Skin epidermis (tissue), 12 donors: ENCODE data around the gene NPSR1.
"Not testable (repeated sequence)": the region's sequence is repeated elsewhere in the genome, so short reads cannot be mapped to it uniquely, and the experiment has no call there.

ENCODE experiments used
- H3K27ac ChIP-seq, 21 experiments: fragments of 200-600 bp; sonication (generic) in 11 of 21; one replicate each; pipeline ENCODE4 v1.5.0; 2020; ENCODE audit warnings: mild to moderate bottlenecking in 3 of 21, inconsistent platforms in 2 of 21, moderate library complexity in 2 of 21
- H3K4me3 ChIP-seq, 7 experiments: fragments of 200-600 bp; sonication (generic) in 2 of 7; one replicate each; pipeline ENCODE4 v1.5.0; 2020; ENCODE audit warnings: inconsistent platforms in 2 of 7, mild to moderate bottlenecking in 2 of 7, moderate library complexity in 1 of 7

NPSR1 gene

DNA sequence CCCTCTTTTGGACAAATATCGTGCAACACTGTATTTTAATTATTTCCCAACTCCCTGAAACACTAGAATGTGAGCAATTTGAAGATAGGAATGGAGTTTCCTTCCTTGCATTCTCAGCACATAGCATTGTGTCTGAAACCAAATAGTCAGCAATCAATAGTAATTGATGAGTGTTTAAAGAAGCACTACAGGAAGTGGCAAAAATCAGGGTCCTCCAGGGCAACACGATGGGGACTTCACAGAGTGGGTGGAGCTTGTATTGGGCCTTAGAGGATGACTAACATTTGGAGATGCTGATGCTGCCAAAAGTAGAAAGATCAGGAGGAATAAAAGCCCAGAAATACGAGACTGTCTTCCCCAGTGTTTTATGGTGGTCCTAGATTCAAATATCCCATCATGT, 94.9 kb downstream of the NPSR1 start:
- H3K4me3 ChIP-seq: no peak overlapping the region
- no peak overlapping the region for H3K27ac ChIP-seq

- no peak overlapping the region for H3K27ac ChIP-seq
- H3K4me3 ChIP-seq: no peak overlapping the region
Observed at GRCh38 chr7:34755008-34755407, 97.0 kb downstream of the NPSR1 start.

DNA sequence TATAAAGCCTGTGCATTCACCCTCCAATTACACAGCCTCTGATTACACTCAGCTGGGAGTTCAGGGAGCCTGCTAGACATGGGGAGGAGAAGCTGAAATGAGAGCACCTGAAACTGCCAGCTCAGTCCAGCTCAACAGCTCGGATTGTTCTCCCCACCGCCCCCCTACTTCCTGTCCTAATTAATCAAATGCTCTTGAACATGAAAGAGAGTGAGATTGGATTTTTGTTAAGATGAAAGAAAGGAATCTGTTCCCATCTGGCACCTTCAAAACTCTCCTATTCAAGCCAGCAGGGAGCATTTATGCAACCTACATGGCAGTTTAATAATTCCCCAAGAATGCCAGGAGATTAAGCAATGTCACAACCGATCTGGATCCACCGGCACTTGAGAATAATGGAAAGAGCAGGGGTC, 98.0 kb downstream of the NPSR1 start:
- H3K27ac ChIP-seq: no peak overlapping the region
- no peak overlapping the region for H3K4me3 ChIP-seq

DNA sequence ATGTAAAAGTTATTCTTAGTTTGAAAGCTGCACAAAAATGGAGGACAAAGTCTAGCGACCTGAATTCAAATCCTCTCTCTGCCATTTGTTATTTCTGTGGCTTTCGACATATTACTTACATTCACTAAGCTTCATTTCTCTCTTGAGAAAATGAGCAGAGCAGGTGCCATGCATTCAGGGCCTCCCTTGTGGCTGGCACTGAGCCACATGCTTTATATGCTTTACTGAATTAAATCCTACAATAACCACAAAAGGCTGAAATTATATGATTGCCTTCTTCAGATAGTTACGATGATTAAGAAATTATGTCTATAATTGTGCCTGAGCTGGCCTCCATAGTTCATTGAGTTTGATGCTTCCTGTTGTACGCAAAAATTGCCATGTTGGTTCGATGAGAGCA, 98.7 kb downstream of the NPSR1 start:
- Histone ChIP-seq H3K27ac (no peak overlapping the region), H3K4me3 (no peak overlapping the region)

- H3K27ac ChIP-seq: no peak overlapping the region
Observed at GRCh38 chr7:34757570-34758110, 99.6 kb downstream of the NPSR1 start.

DNA sequence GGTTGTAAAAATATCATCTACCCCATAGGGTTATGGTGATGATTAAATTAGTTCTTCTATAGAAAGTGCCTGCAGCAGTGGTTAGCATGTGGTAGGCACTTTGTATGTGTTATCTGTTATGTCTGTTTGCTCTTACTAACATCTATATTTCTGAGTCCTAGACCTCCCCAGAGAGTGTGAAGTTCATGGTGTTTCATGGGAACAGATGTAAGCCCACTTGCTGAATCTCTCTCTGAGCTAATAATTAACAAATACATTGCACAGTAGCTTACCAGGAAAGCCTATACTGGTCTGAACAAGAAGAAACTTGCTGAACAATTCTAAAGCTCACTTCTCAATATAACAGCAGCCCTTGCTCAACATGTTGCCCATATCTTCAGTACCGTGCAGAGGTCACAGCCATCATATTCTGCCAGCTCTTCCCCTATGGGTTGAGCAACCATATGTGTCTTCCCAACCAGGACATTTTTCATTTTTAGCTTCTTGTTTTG, 100.1 kb downstream of the NPSR1 start:
- Histone ChIP-seq H3K27ac (no peak overlapping the region), H3K4me3 (no peak overlapping the region)

More at GRCh38 chr7:34757570-34758110, 99.6 kb downstream of the NPSR1 start:
- no peak overlapping the region for H3K4me3 ChIP-seq

DNA sequence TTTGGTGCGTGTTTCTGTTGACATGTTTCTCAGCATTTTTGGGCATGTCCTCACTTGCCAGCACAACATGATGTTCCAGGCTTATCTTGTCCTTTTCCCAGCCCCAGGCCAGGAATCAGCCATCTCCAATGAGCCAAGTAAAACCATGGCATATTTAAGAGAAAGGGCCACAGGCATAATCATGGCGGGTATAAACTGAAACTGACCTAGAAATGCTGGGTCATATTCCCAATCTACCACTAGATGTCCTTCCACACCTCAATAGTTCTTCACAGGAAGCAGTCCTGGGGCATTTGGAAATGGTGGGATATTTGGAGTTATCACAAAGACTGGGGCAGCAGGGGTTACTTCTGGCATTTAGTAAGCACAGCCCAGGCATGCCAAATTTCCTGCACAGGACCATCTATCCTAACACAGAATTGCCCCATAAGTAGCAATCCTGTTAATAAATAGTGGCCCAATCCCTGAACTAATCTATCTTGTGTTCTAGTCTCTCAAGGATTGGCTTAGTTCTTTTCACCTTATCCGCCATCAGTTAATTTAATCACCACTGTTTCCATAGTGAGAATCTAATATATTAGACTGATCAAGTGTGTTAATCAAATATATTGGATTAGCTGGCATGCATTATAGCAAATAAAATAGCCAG, 101.6 kb downstream of the NPSR1 start:
- Histone ChIP-seq H3K27ac (no peak overlapping the region), H3K4me3 (no peak overlapping the region)

DNA sequence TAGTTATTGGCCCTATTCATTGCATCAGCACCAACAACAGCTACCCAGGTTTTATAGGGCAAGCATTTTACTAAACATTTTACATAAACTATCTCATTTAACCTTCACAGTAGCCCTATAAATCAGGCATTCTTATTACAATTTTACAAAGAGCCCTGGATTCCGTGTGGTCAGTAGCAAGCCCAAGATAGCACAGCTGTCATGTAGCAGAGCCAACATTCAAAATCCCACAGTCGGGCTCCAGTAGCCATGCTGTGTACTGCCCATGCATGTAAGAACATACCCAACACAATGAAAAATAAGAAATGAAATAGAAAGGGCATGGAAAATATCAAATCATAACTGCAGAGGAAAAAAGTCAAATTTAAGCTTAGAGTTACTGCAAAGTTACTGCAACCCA, 102.3 kb downstream of the NPSR1 start:
- Histone ChIP-seq H3K27ac (no peak overlapping the region), H3K4me3 (no peak overlapping the region)

DNA sequence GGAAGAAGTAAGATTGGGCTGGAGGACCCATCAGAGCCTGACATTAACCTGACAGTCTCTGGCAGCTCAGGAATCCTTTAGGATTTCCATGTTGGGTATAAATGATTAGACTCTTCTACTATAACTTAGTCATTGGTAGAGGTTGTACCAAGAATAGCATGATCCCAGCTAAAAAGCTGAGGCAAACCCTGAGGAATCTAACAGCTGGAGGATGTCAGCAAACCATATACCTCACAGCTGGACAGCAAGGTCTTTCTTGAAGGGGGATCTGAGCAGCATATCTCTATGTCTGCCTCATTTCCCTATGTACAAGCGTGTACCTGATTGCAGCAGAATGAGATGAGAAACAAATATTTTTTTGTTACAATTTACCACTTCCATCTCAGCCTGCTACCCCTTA, 103.2 kb downstream of the NPSR1 start:
- H3K4me3 ChIP-seq: no peak overlapping the region
- no peak overlapping the region for H3K27ac ChIP-seq

DNA sequence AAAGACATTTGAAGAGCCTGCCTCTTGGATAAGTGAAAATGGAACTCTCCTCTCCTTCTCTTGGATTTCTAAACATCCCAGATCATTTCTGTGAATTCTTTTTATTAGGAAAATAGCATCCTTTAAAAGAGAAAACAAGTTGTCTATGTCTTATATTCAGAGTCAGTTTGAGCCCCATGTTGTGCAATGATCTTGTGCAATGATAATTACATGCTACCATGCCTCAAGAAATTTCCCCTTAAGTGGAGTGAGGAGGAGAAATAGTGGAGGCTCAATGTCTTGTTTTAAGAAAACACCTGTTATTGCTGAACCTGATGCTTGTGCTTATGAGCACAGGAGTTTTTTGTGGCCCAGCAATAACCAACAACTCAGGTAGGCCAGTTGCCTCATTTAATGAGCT, 103.6 kb downstream of the NPSR1 start:
- Histone ChIP-seq H3K27ac (no peak overlapping the region), H3K4me3 (no peak overlapping the region)

DNA sequence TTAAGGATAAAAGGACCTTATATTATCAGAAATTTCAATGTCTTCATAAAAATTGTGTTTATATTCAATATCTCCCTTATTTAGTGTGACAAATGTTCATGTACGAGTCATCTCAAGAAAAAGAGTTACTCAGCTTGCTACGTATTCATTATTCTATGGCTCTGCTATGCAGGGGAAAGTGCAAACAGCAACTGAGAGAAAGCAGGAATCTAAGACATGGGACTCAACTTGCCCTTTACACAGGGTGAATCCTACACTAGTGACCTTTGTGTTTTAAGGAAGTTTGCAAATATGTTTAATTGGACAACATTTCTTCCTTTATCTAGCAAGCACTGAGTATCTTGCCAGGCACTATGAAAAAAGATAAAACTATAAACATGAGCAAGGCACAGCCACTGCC, 104.7 kb downstream of the NPSR1 start:
- Histone ChIP-seq H3K4me3 (no peak overlapping the region), H3K27ac (no peak overlapping the region)

- Histone ChIP-seq H3K4me3 (no peak overlapping the region), H3K27ac (no peak overlapping the region)
Observed at GRCh38 chr7:34772296-34772938, 114.4 kb downstream of the NPSR1 start.

- no peak overlapping the region for H3K27ac ChIP-seq
- H3K4me3 ChIP-seq: no peak overlapping the region
Observed at GRCh38 chr7:34776748-34777358, 118.8 kb downstream of the NPSR1 start.

GRCh38 chr7:34780546-34780945, 122.5 kb downstream of the NPSR1 start:
- H3K4me3 ChIP-seq: no peak overlapping the region
- no peak overlapping the region for H3K27ac ChIP-seq

DNA sequence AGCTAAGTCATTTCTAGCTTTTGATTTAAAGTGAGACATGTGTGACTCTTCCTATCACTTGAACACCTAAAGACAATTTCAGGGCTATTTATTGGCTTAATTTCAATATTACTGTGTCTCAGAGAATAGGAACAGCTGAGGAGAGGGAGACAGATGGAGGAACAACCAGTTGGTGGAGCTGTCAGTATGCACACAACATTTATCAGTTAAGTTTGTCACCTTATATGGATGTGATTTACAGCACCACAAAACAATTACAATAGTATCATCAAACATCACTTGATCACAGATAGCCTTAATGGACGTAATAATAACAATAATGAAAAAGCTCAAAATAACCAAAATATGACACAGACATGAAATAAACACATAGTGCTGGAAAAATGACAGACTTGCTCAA, 129.6 kb downstream of the NPSR1 start:
- no peak overlapping the region for H3K27ac ChIP-seq
- H3K4me3 ChIP-seq: no peak overlapping the region

GRCh38 chr7:34806831-34807230, 148.8 kb downstream of the NPSR1 start:
- Histone ChIP-seq H3K4me3 (no peak overlapping the region), H3K27ac (no peak overlapping the region)

DNA sequence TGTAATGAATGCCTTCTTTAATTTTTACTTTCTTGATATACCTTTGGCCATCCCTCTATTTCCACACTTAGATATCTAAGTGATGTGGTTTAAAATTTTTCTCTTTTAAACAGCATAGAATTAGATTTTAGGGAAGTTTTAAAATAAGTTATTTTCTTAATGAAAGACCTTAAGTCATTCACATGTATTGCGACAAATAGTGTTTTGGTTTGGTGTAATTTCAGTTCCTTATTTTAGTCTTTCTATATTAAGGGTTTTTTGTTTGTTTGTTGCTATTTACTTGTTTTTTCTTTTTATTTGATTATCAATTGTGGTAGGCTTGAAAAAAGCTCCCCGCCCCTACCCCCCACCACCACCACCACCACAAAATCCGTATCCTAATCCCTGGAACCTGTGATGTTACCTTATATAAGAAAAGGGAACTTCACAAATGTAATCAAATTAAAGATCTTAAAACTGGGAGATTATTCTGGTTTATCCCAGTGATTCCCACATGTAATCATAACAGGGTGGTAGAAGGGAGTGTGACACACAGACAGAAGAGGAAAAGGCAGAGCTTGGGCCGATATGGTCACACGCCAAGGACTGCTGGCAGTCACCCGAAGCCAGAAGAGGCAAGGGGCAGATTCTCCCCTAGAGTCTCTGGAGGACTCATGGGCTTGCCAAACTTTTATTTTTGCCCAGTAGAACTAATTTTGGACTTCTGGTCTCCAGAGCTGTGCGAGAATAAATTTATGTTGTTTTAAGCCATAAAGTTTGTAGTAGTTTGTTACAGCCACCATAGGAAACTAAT, 149.7 kb downstream of the NPSR1 start:
- Histone ChIP-seq H3K4me3 (no peak overlapping the region), H3K27ac (no peak overlapping the region)

DNA sequence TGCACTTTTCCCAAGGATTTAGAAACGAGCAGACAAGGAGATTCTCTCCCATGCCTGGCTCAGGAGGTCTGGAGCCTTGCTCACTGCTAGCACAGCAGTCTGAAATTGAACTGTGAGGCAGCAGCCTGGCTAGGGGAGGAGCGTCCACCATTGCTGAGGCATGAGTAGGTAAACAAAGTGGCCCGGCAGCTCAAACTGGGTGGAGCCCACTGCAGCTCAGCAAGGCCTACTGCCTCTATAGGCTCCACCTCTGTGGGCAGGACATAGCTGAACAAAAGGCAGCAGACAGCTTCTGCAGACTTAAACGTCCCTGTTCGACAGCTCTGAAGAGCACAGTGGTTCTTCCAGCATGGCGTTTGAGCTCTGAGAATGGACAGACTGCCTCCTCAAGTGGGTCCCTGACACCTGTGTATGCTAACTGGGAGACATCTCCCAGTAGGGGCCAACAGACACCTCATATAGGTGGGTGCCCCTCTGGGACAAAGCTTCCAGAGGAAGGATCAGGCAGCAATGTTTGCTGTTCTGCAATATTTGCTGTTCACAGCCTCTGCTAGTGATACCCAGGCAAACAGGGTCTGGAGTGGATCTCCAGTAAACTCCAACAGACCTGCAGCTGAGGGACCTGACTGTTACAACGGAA, 156.3 kb downstream of the NPSR1 start:
- H3K4me3 ChIP-seq, H3K27ac ChIP-seq: not testable (repeated sequence)

GRCh38 chr7:34821932-34822558, 164.0 kb downstream of the NPSR1 start:
- H3K4me3 ChIP-seq: no peak overlapping the region
- no peak overlapping the region for H3K27ac ChIP-seq
